Glutamatergic neuron (in vitro differentiated cells): Measurements from ENCODE around the gene ABR. TPM values are rescaled to one million over a fixed set of nuclear protein-coding genes. Genes with fewer than 3 reads are reported as not detected.
"Not testable (repeated sequence)": the region's sequence is repeated elsewhere in the genome, so short reads cannot be mapped to it uniquely, and the experiment has no call there.

ENCODE experiments used
- DNase-seq: peaks from one replicate; pipeline ENCODE4 v3.0.0; 2022
- H3K27ac Mint-ChIP-seq: one replicate; pipeline ENCODE4 v1.8.0; 2020; ENCODE audit warnings: mild to moderate bottlenecking, mixed read lengths, inconsistent platforms; ENCODE audit not compliant: unreplicated experiment
- H3K27me3 Mint-ChIP-seq: one replicate; pipeline ENCODE4 v1.8.0; 2020; ENCODE audit warnings: mild to moderate bottlenecking, moderate library complexity, mixed read lengths, inconsistent platforms; ENCODE audit not compliant: unreplicated experiment
- H3K36me3 Mint-ChIP-seq: one replicate; pipeline ENCODE4 v1.8.0; 2020; ENCODE audit warnings: mild to moderate bottlenecking, mixed read lengths, inconsistent platforms; ENCODE audit not compliant: unreplicated experiment
- H3K4me1 Mint-ChIP-seq: one replicate; pipeline ENCODE4 v1.8.0; 2020; ENCODE audit warnings: mild to moderate bottlenecking, low read depth, mixed read lengths, inconsistent platforms; ENCODE audit not compliant: unreplicated experiment
- H3K4me3 Mint-ChIP-seq: one replicate; pipeline ENCODE4 v1.8.0; 2020; ENCODE audit warnings: mild to moderate bottlenecking, mixed read lengths, inconsistent platforms; ENCODE audit not compliant: unreplicated experiment
- H3K9me3 Mint-ChIP-seq: one replicate; pipeline ENCODE4 v1.8.0; 2020; ENCODE audit warnings: mild to moderate bottlenecking, moderate library complexity, mixed read lengths, inconsistent platforms; ENCODE audit not compliant: unreplicated experiment
- CTCF ChIP-seq: fragments of 200-600 bp; sonication (generic); IDR thresholded peaks from one replicate; pipeline ENCODE4 v1.5.0; 2021; ENCODE audit not compliant: partially characterized antibody, unreplicated experiment
- total RNA-seq: library from RNA; stranded (reverse); fragmentation: NEBNext Ultra II Directional; extraction: Animal tissue kit (Norgen Biotek cat#: 25700); gene quantifications from one replicate; pipeline ENCODE4 v1.2.1, GENCODE V29; 2021; ENCODE audit not compliant: unreplicated experiment

Gene ABR
- total RNA-seq, 1 donor from 2014 or later, result 219 TPM

GRCh38 chr17:1047177-1047878, 132.5 kb downstream of the ABR start:
- peak; percentile 83 for DNase-seq
- Mint-ChIP-seq H3K4me3 (peak overlapping the region; percentile 52), H3K27ac (peak overlapping the region; percentile 90), H3K36me3 (peaks cover 5% of the 10 kb centered on the region), H3K4me1 (peaks cover 29% of the 10 kb centered on the region), H3K27me3 (peaks cover 25% of the 10 kb centered on the region), H3K9me3 (peaks cover 16% of the 10 kb centered on the region)
- no peak for TF ChIP-seq CTCF

DNA sequence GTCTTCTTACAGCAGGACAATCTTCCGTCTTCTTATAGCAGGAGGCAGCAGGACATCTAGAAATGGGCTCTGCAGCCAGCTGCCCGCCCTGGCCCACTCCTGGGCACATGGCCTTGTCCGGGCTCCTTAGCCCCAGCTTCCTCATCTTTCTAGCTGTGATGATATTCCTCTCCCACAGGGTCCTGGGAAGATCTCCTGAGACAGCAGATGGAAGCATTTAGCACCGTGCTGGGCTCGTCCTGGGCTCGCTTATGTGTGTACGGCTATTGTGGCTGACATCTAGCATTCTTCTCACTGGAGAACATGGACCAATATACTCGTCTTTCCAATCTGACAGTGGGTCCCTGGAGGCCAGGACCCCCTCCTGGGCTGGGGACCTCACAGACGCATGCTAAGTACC, 134.3 kb downstream of the ABR start:
- H3K4me1 Mint-ChIP-seq, result peaks cover 37% of the 10 kb centered on the region
- TF ChIP-seq CTCF, result no peak
- H3K36me3 Mint-ChIP-seq, result peaks cover 11% of the 10 kb centered on the region
- H3K27me3 Mint-ChIP-seq, result peaks cover 27% of the 10 kb centered on the region
- peak overlapping the region; percentile 15 for H3K4me3 Mint-ChIP-seq
- DNase-seq, result no peak
- H3K27ac Mint-ChIP-seq, result peak overlapping the region; percentile 62
- H3K9me3 Mint-ChIP-seq, result peaks cover 24% of the 10 kb centered on the region

DNA sequence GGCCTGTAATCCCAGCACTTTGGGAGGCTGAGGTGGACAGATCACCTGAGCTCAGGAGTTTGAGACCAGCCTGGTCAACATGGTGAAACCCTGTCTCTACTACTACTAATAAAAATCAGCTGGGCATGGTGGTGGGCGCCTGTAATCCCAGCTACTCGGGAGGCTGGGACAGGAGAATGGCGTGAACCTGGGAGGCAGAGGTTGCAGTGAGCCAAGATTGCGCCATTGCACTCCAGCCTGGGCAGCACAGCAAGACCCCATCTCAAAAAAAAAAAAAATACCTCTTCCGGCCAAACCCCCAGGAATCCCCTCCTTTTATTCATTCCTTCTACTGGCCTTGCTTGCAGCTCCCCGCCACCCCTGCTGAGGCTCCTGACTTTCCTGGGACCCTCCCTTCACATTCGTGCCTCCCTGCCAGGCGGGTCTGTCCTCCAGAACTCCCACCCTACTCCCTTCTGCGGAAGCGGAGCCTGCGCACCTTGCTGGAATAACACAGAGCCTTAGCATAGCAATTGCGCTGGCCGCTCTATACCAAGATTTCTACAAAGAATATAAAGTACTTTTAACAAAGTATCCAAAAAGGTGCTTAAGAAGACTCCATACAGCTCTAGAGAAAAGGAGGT, 135.3 kb downstream of the ABR start:
- Mint-ChIP-seq H3K9me3 (peaks cover 18% of the 10 kb centered on the region), H3K4me1 (peaks cover 39% of the 10 kb centered on the region), H3K27ac (peak overlapping the region; percentile 42), H3K36me3 (peaks cover 11% of the 10 kb centered on the region), H3K27me3 (peaks cover 25% of the 10 kb centered on the region)
- DNase-seq, H3K4me3 Mint-ChIP-seq: not testable (repeated sequence)

DNA sequence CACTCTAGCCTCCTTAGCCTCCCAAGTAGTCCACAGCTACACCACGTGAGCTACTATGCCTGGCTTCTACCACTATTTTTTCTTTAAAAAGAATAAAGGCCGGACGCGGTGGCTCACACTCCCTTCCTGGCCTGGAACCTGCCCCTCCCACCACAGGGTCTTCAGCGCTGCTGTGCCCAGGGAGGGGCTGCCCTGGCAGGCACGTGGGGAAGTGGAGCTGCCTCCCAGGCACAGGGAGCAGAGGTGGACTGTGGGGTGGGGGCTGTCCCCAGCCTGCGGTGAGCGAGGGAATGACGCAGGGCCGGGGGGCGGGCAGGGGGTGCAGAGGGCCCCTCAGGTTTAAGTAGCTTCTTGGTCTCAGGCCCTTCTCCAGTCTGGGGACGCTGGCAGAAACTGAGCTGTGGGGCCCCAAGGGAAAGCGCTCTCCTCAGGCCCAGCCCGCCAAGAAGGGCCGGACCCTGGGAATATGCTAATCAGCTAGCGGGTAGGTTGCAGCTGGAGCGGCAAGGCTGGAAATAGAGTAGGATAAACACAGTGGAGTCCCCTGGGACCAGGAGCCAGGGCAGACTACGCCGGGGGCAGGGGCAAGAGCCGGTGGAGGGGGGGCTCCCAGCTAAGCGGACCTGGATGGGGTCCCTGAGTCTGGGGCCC, 136.1 kb downstream of the ABR start:
- no peak for TF ChIP-seq CTCF
- Mint-ChIP-seq H3K4me3 (no peak overlapping the region), H3K27ac (no peak overlapping the region), H3K36me3 (peaks cover 11% of the 10 kb centered on the region), H3K4me1 (peaks cover 37% of the 10 kb centered on the region), H3K9me3 (peaks cover 17% of the 10 kb centered on the region), H3K27me3 (peaks cover 25% of the 10 kb centered on the region)
- DNase-seq, result peak; percentile 74

- Mint-ChIP-seq H3K27ac (peak overlapping the region; percentile 59), H3K9me3 (peaks cover 13% of the 10 kb centered on the region), H3K36me3 (peaks cover 11% of the 10 kb centered on the region), H3K4me1 (peaks cover 38% of the 10 kb centered on the region), H3K4me3 (peak overlapping the region; percentile 56), H3K27me3 (peaks cover 23% of the 10 kb centered on the region)
- no peak for TF ChIP-seq CTCF
- no peak for DNase-seq
Observed at GRCh38 chr17:1042486-1042885, 137.3 kb downstream of the ABR start.
